ENCODE measurements around the gene ARHGAP15.

ARHGAP15 gene

DNA sequence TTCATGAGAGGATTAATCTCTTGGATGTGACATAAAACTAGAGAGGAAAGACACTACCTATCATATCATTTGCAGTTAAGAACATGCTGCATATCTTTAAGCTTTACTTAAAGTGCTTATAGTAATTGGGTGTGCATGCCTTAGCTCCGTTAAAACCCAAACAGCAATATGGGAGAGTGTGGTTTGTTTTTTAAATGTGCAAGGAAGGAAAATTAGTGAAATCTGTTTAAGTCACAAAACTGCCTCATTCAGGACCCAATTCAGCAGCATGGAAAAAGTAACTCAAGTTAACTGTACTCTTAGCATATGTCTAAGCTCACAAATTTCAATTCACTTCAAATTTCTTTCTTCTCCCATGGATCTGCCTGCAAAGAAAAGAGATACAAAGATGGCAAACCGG lies 182.2 kb downstream of the ARHGAP15 start:
- Mint-ChIP-seq H3K36me3 (peaks cover 6% of the 10 kb centered on the region), H3K27me3 (no peaks in the 10 kb centered on the region), H3K4me1 (peaks cover 8% of the 10 kb centered on the region), H3K9me3 (no peaks in the 10 kb centered on the region), H3K4me3 (no peak overlapping the region), H3K27ac (peak overlapping the region; percentile 11)
- DNase-seq (ENCODE audit: low spot score in 2 of 2) (no peak), ATAC-seq (ENCODE audit: low read depth) (no peak)

DNA sequence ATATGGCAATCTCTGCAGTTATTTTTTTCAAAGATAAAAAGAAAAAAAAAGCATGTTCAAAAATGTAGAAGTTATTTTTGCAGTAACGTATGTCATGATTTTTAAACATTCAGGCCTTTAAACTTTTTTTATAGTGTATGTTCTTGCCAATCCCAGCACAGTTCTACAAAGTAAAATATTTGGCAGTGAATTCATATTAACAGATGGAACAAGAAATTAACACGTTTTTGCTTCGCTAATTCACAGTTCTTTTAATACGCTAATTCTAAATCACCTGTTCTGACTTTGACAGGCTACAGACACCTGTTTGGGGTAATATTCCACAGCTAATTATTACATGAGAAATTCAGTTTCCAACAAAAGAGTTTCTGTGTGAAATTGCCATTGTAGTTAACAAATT lies 183.2 kb downstream of the ARHGAP15 start:
- H3K27ac Mint-ChIP-seq: no peak overlapping the region
- ATAC-seq (ENCODE audit: low read depth) (no peak), DNase-seq (ENCODE audit: low spot score in 2 of 2) (no peak)
- H3K4me1 Mint-ChIP-seq: peaks cover 7% of the 10 kb centered on the region
- H3K36me3 Mint-ChIP-seq: peaks cover 10% of the 10 kb centered on the region
- no peak overlapping the region for H3K4me3 Mint-ChIP-seq
- H3K9me3 Mint-ChIP-seq: no peaks in the 10 kb centered on the region
- H3K27me3 Mint-ChIP-seq: no peaks in the 10 kb centered on the region

DNA sequence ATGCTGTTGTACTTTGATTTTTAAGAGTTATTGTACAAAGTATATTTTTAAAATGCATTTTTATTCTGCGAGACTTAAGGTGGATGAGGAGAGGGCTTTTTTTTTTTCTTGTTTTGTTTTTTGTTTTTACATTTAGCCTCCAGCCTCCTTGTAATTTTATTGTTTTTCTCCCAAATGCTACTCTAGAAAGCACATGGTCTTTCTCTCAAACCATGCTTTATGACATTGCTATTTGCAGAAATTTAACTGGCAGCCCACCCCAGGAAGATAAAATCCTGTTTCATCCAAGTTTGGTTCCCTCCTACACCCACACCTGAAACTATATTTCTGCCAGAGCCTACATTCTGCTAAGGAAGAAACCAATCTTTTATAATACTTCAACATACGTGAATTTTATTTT lies 184.6 kb downstream of the ARHGAP15 start:
- DNase-seq (ENCODE audit: low spot score in 2 of 2) (no peak), ATAC-seq (ENCODE audit: low read depth) (no peak)
- H3K27ac Mint-ChIP-seq: no peak overlapping the region
- H3K36me3 Mint-ChIP-seq: peaks cover 19% of the 10 kb centered on the region
- no peaks in the 10 kb centered on the region for H3K27me3 Mint-ChIP-seq
- peaks cover 5% of the 10 kb centered on the region for H3K4me1 Mint-ChIP-seq
- no peaks in the 10 kb centered on the region for H3K9me3 Mint-ChIP-seq
- H3K4me3 Mint-ChIP-seq: no peak overlapping the region

DNA sequence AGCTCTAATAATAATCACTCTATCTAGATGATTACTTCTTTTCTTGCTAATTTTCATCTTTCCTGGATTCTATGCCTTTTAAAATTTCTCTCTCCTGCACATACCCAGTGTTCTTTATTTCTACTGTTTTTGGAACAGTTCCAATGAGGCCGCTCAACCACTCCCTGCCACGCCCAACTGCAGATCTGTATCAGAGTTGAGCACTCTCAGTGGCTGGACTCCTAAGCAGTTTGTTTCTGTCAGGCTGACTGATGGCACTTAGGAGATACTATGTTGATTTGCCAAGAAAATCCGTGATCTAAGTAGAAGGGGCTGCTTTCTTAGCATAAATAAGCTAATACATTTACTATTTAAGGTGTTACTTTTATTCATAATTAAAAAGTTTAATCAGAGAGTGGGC lies 192.8 kb downstream of the ARHGAP15 start:
- H3K4me3 Mint-ChIP-seq: no peak overlapping the region
- no peak for ATAC-seq (ENCODE audit: low read depth)
- H3K4me1 Mint-ChIP-seq: peaks cover 11% of the 10 kb centered on the region
- peaks cover 36% of the 10 kb centered on the region for H3K36me3 Mint-ChIP-seq
- no peaks in the 10 kb centered on the region for H3K27me3 Mint-ChIP-seq
- no peak for DNase-seq (ENCODE audit: low spot score in 2 of 2)
- no peak overlapping the region for H3K27ac Mint-ChIP-seq
- H3K9me3 Mint-ChIP-seq: no peaks in the 10 kb centered on the region

DNA sequence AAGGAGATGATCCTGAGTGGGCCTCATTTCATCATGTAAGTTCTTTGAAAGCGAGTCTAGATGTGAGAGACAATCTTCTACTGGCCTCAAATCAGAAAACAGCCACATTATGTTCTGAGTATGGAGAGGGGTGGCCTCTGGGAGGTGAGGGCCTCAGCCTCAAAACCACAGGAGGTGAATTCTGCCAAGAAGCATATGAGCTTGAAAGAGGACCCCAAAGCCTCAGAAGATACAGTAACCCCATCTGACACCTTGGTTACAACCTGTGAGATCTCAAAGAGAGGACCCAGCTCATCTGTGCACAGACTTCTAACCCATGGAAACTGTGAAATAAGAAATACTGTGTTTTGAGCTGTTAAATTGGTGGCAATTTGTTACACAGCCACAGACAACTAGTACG lies 200.1 kb downstream of the ARHGAP15 start:
- DNase-seq (ENCODE audit: low spot score in 2 of 2): no peak
- Mint-ChIP-seq H3K4me1 (peaks cover 16% of the 10 kb centered on the region), H3K36me3 (peaks cover 16% of the 10 kb centered on the region), H3K4me3 (no peak overlapping the region), H3K9me3 (no peaks in the 10 kb centered on the region), H3K27me3 (no peaks in the 10 kb centered on the region), H3K27ac (no peak overlapping the region)
- ATAC-seq (ENCODE audit: low read depth): no peak

DNA sequence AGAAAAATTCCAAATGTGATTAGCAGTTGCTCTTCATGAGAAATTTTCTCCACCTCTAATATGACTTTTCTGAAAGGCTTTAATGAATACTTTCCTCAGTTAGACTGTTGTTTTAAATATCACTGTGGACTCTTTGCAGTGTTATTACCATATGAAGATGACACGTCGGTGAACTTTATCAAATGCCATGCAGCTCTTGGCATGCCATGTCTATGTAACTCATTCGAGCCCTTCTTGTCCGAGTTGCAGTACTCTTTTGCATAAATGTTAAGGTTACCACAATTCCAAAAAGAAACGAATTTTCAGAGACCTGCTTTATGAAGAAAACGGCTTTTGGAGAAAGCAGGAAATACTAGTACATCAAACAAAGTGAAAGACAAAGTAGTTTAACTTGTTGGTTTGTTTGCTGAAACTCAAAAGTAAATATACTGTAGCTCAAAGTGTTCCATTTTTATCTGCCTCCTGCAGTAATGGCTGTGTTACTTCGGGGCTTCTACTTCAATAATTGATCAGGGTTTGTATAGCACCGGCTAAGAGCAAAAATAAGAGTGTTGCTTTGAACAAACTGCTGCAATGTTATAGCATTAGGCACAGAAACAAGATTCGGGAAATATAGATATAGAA lies 204.1 kb downstream of the ARHGAP15 start:
- no peaks in the 10 kb centered on the region for H3K9me3 Mint-ChIP-seq
- H3K4me3 Mint-ChIP-seq: no peak overlapping the region
- no peak for ATAC-seq (ENCODE audit: low read depth)
- H3K27me3 Mint-ChIP-seq: no peaks in the 10 kb centered on the region
- no peak for DNase-seq (ENCODE audit: low spot score in 2 of 2)
- no peak overlapping the region for H3K27ac Mint-ChIP-seq
- peaks cover 8% of the 10 kb centered on the region for H3K36me3 Mint-ChIP-seq
- H3K4me1 Mint-ChIP-seq: peaks cover 7% of the 10 kb centered on the region

DNA sequence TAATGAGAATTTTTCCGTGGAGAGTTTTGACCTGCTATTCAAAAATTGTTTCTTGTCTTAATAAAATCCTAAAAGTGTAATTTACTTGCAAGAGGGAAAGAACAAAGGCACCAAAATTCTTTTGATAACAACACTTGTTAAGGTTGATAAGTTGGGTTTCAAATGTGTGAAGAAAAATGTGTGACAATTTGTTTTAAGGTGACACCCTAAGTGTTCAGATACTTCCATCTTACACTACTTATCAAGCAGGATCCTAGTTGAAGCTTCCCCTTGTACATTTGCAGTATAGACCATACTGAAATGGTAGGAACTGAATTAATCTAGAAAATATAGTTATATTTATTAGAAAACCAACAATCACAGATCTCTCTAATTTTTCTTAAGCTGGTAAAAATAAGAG lies 204.6 kb downstream of the ARHGAP15 start:
- no peaks in the 10 kb centered on the region for H3K9me3 Mint-ChIP-seq
- DNase-seq (ENCODE audit: low spot score in 2 of 2): no peak
- H3K36me3 Mint-ChIP-seq: peaks cover 7% of the 10 kb centered on the region
- no peak overlapping the region for H3K27ac Mint-ChIP-seq
- H3K4me3 Mint-ChIP-seq: no peak overlapping the region
- no peak for ATAC-seq (ENCODE audit: low read depth)
- peaks cover 6% of the 10 kb centered on the region for H3K4me1 Mint-ChIP-seq
- no peaks in the 10 kb centered on the region for H3K27me3 Mint-ChIP-seq

DNA sequence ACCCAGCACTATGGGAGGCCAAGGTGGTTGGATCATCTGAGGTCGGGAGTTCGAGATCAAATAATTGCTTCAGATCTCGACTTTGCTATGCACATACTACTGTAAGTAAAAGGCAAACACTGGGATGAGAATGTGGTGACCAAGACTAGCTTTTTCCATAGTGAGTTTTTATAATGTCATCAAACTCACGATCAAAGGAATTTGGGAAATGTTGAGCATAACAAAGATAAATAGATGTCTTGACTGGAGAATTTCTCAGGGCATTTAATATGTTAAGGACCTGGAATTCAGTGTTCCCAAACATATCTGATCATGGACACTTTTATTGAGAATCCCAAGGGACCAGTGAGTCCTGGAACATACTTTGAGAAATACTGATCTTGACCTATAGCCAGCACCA lies 205.6 kb downstream of the ARHGAP15 start:
- no peak overlapping the region for H3K4me3 Mint-ChIP-seq
- DNase-seq (ENCODE audit: low spot score in 2 of 2): no peak
- no peak overlapping the region for H3K27ac Mint-ChIP-seq
- ATAC-seq (ENCODE audit: low read depth): no peak
- peaks cover 5% of the 10 kb centered on the region for H3K36me3 Mint-ChIP-seq
- H3K27me3 Mint-ChIP-seq: no peaks in the 10 kb centered on the region
- H3K9me3 Mint-ChIP-seq: no peaks in the 10 kb centered on the region
- peaks cover 6% of the 10 kb centered on the region for H3K4me1 Mint-ChIP-seq

DNA sequence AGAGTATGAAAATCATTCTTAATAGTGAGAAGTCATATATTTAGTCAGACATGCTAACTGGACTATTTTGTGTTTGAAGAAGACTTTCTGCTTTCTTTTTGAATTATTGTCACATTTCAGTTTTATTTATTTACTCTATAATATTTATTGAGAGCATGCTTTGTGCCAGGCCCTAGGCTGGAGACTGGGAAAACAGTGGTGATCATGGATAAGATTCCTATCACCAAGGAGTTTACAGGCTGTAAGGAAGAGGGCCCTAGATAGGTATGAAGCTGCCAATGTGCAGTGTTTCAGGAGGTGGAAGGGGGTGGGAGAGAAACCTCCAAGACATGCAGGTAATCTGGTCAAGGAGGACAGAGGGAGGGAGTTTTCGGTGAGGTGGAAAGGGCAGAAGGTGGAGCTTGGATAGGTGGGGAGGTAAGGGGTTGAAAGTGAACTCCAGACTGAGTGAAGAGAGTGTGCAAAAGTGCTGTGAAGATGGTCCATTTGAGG lies 207.5 kb downstream of the ARHGAP15 start:
- no peak for DNase-seq (ENCODE audit: low spot score in 2 of 2)
- H3K36me3 Mint-ChIP-seq: peaks cover 6% of the 10 kb centered on the region
- H3K9me3 Mint-ChIP-seq: no peaks in the 10 kb centered on the region
- H3K4me3 Mint-ChIP-seq: no peak overlapping the region
- peak overlapping the region; percentile 2 for H3K27ac Mint-ChIP-seq
- H3K4me1 Mint-ChIP-seq: peaks cover 8% of the 10 kb centered on the region
- ATAC-seq (ENCODE audit: low read depth): no peak
- no peaks in the 10 kb centered on the region for H3K27me3 Mint-ChIP-seq

DNA sequence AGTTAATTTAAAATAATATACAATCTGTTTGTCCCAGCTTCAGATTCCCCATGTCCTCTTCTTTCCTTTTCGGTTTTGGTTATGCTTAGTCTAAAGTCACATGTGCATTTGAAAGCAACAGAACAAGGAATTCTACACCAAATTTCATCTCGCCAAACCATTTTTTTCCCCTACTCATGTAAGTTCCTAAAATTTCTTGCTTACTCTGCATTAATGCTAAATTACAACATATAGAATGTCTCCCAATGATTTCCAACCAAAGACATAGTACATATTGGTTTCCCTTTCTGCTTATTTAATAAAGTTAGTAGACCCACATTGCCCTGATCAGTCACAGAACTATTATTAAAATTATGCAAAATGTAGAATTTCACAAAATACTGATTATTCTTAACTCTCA lies 212.3 kb downstream of the ARHGAP15 start:
- Mint-ChIP-seq H3K4me3 (no peak overlapping the region), H3K27me3 (no peaks in the 10 kb centered on the region), H3K27ac (no peak overlapping the region), H3K4me1 (peaks cover 18% of the 10 kb centered on the region), H3K9me3 (no peaks in the 10 kb centered on the region), H3K36me3 (peaks cover 12% of the 10 kb centered on the region)
- ATAC-seq (ENCODE audit: low read depth): no peak
- DNase-seq (ENCODE audit: low spot score in 2 of 2): no peak

DNA sequence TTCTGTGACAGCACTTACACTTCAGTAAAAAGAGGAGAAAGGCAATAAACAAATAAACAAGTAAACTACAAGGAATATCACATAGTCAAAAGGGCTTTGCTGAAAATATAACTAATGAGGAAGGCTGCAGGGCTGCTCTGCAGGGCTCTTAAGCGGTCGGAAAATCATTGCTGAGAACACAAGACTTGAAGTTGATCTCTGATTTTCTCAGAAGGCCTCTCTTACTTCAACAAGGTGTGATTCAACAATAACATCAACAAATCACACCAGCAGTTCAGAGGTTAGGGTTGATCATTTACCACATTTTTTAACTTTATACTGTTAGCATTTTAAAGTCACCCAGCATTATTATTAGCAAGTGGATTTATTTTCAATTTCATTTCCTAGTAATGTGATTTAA lies 215.6 kb downstream of the ARHGAP15 start:
- Mint-ChIP-seq H3K4me1 (peaks cover 12% of the 10 kb centered on the region), H3K4me3 (no peak overlapping the region), H3K9me3 (no peaks in the 10 kb centered on the region), H3K27ac (no peak overlapping the region), H3K27me3 (no peaks in the 10 kb centered on the region), H3K36me3 (peaks cover 10% of the 10 kb centered on the region)
- ATAC-seq (ENCODE audit: low read depth) (no peak), DNase-seq (ENCODE audit: low spot score in 2 of 2) (no peak)

DNA sequence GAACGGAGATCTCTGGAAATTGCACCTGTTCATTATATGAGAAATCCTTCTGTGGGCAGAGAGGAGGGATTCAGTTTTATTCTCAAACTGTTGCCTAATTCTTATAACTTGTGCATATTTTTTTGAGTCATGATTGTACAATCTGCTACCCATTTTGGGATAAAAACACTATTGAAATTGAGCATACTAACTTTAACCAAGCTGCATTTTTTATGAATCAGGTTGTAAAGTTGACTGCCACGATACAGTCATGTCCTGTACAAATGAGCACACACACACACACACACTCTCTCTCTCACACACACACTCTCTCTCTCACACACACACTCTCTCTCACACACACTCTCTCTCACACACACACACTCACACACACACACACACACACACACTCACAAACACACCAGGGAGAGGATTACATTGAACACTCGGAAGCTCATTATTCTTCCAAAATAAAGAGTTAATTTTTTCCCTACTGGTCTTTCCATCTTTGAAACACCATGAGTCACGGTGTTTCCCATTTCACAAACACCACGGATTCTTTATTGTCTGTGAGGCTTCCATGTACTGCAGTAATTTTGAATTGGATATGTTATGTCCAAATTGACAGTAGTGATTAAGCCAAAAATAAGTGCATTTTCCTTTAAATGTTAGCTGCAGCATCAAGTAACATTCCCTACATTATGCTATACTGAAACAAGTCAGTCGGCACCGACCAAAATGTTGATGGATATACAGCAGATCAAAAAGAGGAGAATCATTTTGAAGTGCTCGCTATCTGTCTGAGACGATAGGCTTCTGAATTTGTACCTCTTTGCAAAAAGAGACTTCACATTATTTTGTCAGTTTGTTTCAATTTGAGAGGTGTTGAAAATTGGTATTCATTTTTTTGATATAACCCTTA lies 216.9 kb downstream of the ARHGAP15 start:
- Mint-ChIP-seq H3K9me3 (no peaks in the 10 kb centered on the region), H3K27me3 (no peaks in the 10 kb centered on the region), H3K36me3 (peaks cover 7% of the 10 kb centered on the region), H3K4me1 (peaks cover 10% of the 10 kb centered on the region), H3K4me3 (no peak overlapping the region), H3K27ac (peak overlapping the region; percentile 52)
- DNase-seq (ENCODE audit: low spot score in 2 of 2) (no peak), ATAC-seq (ENCODE audit: low read depth) (no peak)

DNA sequence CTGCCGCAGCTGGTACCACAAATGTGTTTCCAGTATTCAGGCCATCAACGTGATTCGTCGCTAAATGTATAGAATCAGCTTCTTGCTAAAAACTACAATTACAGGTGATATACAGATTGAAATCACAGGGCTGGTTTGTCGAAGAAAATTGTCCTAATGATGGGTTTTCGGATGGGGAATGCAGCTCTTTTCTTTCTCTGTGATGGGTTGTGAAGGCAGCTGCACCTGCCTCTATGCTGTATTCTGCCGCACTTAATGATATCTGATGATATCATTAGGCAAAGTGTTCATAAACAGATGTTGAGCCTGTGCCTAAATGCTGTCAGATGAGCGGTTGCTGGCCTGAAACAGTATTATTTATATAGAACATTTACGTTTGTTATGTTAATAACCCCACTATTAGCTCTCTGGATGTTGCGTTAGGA lies 218.1 kb downstream of the ARHGAP15 start:
- Mint-ChIP-seq H3K9me3 (no peaks in the 10 kb centered on the region), H3K36me3 (peaks cover 7% of the 10 kb centered on the region), H3K27ac (no peak overlapping the region), H3K4me3 (no peak overlapping the region), H3K4me1 (peaks cover 10% of the 10 kb centered on the region), H3K27me3 (no peaks in the 10 kb centered on the region)
- DNase-seq (ENCODE audit: low spot score in 2 of 2) (no peak), ATAC-seq (ENCODE audit: low read depth) (no peak)

DNA sequence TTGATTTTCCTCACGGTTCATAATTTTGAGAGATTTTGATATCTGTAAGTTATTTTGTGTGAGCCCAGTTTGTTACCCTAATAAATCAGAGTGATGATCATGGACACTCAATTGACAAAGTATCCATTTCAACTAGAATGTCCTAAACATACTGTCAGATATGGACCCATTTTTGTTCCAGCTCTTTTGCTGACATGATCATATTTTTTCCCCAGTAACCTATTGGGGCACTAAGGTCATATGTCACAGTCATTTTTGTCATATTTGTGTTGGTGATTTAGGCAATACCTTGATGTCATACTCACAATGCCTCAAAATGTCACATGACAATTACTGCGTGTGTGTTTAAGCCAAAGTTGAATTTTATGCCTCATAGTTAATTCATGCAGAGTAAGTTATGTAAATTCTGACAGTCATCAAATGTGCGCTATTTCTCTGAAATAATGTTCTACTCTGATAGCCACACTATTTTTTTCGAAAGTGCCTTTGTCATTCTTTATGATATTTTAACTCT lies 218.7 kb downstream of the ARHGAP15 start:
- H3K27me3 Mint-ChIP-seq: no peaks in the 10 kb centered on the region
- peaks cover 7% of the 10 kb centered on the region for H3K36me3 Mint-ChIP-seq
- H3K4me1 Mint-ChIP-seq: peaks cover 10% of the 10 kb centered on the region
- ATAC-seq (ENCODE audit: low read depth) (no peak), DNase-seq (ENCODE audit: low spot score in 2 of 2) (no peak)
- no peak overlapping the region for H3K4me3 Mint-ChIP-seq
- H3K9me3 Mint-ChIP-seq: no peaks in the 10 kb centered on the region
- no peak overlapping the region for H3K27ac Mint-ChIP-seq
